GM12872 (cell line): ENCODE data around the gene NUFIP2.

Experiments
- TF ChIP-seq, protein P1 (sequence below): IDR thresholded peaks from 3 replicates; pipeline ENCODE4 v1.5.1; 2011; ENCODE audit warnings: low read depth, mild to moderate bottlenecking, low read length, moderate library complexity; ENCODE audit not compliant: insufficient read depth

The NUFIP2 gene

DNA sequence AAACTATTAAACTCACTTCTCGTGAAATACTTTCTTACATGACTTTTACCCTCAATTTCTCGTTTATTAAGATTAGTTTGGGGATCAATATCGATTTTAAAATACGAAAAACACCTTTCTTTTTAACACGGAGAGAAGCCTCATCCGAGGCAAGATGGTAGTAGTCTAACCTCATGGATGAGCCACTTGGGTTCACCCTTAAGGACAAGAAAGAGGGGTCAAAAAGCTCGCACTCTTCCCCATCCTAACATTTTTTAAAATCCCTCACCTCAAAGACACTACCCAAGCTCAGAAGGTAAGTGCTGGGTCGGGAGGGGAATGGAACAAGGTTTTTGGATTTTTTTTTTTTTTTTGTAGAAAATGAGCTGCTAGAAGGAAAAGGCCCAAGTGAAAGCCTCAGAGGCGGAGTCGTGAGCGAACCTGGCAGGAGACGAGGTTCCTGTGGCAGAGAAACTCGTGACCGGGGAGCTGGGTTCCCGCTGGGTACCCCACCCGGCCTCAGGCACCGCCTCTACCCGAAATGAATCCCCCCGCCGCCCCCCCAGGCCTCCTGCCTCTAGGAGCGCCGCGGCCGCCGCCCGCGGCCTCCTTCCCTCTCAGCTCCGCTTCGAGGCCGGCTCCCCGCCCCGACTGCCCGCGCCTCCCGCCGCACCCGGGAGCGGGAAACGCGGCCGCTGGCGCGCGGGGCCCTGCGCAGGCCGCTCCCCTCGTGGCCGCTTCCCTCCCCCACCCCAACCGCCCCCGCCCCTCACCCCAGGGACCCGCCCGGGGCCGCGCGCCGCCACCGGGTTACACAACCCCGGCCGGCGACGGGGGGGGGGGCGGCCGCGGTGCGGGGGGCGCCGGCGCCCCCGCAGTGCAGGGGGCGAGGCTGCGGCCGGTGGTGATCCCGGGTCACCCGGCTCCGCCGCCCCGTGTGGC is 1.6 kb downstream of the NUFIP2 start:
- TF ChIP-seq, protein P1, sequence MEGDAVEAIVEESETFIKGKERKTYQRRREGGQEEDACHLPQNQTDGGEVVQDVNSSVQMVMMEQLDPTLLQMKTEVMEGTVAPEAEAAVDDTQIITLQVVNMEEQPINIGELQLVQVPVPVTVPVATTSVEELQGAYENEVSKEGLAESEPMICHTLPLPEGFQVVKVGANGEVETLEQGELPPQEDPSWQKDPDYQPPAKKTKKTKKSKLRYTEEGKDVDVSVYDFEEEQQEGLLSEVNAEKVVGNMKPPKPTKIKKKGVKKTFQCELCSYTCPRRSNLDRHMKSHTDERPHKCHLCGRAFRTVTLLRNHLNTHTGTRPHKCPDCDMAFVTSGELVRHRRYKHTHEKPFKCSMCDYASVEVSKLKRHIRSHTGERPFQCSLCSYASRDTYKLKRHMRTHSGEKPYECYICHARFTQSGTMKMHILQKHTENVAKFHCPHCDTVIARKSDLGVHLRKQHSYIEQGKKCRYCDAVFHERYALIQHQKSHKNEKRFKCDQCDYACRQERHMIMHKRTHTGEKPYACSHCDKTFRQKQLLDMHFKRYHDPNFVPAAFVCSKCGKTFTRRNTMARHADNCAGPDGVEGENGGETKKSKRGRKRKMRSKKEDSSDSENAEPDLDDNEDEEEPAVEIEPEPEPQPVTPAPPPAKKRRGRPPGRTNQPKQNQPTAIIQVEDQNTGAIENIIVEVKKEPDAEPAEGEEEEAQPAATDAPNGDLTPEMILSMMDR, result no peak

DNA sequence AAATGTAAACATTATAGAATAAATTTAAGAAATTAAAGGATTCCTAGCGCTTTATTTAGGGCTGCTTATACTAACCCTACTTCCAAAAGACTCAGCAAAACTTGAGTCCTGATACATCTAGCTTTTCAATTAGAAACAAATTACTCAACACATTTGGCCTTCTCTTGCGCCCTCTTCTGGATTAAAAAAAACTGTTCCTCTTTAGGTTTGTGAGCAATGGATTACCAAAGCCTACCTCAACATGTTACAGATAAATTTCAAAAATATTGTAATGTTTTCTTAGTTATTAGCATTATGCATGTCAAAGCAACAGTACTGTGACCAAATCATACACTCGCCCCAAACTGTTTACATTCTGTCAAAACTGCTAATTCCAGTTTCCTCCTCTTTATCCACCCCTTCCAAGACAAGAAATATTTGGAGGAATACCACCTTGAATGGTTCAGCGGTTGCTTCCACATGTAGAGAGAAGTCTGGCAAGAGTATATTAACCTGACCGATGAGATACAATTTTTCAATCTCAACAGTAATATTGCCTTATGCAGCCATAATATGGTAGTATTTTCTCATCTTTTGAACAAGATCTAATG is 2.7 kb downstream of the NUFIP2 start:
- TF ChIP-seq, protein P1, result peak; percentile 58

DNA sequence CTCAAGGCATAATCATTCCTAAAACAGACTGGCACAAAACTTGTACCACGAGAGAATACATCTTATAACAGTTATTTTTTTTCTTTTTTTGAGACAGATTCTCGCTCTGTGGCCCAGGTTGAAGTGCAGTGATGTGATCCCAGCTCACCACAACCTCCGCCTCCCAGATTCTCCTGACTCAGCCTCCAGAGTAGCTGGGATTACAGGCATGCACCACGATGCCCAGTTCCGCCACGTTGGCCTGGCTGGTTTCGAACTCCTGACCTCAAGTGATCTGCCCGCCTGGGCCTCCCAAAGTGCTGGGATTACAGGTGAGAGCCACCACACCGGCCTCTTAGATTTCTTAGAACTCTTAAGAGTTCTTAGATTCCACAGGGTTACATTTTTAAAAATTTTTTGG is 4.1 kb downstream of the NUFIP2 start:
- TF ChIP-seq, protein P1, result no peak

DNA sequence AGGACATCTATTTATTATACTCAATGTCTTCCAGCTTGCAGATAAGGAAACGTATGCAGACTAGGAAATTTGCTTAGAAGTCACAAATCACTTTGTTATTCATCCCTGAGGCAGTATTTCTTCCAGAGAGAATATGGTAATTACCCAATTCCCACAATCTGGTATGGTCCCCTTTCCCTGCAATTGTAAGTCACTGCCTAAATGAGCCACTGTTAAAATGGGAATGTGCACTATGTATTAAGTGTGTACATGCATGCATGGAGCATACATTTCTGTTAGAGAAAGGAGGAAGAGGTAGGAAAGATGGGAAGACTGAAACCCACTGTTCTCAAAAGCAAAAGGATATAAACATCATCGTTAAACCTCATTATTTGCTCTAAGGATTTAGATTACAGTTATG is 10.0 kb downstream of the NUFIP2 start:
- TF ChIP-seq, protein P1, result no peak

DNA sequence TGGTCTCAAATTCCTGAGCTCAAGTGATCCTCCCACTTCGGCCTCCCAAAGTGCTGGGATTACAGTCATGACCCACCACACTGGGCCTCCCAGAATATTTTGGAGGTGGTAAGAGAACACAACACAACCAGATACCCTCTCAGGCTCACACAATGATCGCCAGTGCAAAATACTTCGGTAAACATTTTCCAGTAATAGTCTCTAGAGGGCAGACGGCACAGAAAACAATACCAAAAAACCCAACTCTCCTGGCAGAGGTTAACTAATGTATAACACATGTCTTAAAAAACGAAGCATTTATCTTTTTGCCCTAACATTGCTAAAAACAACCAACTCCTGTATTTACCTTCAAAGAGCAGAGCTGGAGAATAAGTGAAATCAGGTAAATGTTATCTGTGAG is 10.5 kb downstream of the NUFIP2 start:
- TF ChIP-seq, protein P1, result no peak

DNA sequence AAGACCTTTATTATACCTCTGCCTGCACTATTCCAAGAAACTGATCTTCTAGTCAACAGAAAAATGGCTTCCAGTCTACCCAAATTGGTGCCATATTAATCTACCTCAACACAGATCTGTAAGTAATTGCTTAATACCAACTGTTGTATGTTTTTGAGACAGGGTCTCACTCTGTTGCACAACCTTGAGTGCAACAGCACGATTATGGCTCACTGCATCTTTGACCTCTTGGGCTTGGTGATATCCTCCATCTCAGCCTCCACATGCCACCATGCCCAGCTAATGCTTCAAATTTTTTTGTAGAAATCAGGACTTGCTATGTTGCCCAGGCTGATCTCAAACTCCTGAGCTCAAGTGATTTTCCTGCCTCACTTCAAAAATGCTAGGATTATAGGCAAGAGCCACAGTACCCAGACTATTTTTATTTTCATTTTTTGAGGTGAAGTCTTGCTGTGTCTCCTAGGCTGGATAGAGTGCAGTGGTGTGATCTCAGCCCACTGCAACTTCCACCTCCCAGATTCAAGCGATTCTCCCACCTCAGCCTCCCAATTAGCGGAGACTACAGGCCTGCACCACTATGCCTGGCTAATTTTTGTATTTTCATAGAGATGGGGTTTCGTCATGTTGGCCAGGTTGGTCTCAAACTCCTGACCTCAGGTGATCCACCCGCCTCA is 14.4 kb downstream of the NUFIP2 start:
- TF ChIP-seq, protein P1, result no peak

DNA sequence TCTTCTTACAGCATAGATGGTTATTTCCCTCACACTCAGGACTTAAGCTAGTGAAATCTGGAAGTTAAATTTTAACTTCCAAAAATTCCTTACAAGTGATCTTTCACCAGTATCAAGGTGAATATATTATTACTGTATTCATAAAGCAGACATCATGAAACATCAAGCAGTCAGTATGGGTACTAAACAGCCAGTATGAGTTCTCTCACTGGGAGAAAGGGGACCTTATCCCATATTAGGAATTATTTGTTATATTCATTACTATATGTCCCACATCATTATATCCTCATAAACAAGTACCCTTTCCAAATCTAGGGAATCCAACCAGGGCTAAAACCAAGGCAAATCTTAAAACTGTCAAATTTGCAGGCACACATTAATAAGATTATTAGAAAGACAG is 15.3 kb downstream of the NUFIP2 start:
- TF ChIP-seq, protein P1, result no peak
